ENCODE data around the gene KIAA2012.

KIAA2012 gene

DNA sequence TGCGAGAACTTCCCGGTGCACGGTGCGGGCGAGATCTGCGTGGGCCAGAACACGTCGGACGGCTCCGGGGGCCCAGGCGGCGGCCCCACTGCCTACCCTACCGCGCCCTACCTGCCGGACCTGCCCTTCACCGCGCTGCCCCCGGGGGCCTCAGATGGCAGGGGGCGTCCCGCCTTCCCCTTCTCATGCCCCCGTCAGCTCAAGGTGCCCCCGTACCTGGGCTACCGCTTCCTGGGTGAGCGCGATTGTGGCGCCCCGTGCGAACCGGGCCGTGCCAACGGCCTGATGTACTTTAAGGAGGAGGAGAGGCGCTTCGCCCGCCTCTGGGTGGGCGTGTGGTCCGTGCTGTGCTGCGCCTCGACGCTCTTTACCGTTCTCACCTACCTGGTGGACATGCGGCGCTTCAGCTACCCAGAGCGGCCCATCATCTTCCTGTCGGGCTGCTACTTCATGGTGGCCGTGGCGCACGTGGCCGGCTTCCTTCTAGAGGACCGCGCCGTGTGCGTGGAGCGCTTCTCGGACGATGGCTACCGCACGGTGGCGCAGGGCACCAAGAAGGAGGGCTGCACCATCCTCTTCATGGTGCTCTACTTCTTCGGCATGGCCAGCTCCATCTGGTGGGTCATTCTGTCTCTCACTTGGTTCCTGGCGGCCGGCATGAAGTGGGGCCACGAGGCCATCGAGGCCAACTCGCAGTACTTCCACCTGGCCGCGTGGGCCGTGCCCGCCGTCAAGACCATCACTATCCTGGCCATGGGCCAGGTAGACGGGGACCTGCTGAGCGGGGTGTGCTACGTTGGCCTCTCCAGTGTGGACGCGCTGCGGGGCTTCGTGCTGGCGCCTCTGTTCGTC lies 37.7 kb upstream of the KIAA2012 start:
- TF ChIP-seq TCF4 (CRISPR knock-in tag; IDR thresholded peaks at IDR 0.05; ENCODE audit: borderline replicate concordance), result no peak
- no peak for TF ChIP-seq ZNF70 (CRISPR knock-in tag; IDR thresholded peaks at IDR 0.05)
- TF ChIP-seq GLIS3 (CRISPR knock-in tag; IDR thresholded peaks at IDR 0.05), result no peak
- no peak for ATAC-seq

DNA sequence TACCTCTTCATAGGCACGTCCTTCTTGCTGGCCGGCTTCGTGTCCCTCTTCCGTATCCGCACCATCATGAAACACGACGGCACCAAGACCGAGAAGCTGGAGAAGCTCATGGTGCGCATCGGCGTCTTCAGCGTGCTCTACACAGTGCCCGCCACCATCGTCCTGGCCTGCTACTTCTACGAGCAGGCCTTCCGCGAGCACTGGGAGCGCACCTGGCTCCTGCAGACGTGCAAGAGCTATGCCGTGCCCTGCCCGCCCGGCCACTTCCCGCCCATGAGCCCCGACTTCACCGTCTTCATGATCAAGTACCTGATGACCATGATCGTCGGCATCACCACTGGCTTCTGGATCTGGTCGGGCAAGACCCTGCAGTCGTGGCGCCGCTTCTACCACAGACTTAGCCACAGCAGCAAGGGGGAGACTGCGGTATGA lies 37.1 kb upstream of the KIAA2012 start:
- no peak for ATAC-seq
- TF ChIP-seq CSDC2 (CRISPR knock-in tag; IDR thresholded peaks at IDR 0.05) (no peak), ESRRG (CRISPR knock-in tag; IDR thresholded peaks at IDR 0.05) (no peak), OSR1 (CRISPR knock-in tag; IDR thresholded peaks at IDR 0.05) (no peak), ARNTL (CRISPR knock-in tag; IDR thresholded peaks at IDR 0.05; ENCODE audit: borderline replicate concordance, low read depth) (no peak), ZFP30 (CRISPR knock-in tag; IDR thresholded peaks at IDR 0.05) (no peak), RARB (CRISPR knock-in tag; IDR thresholded peaks at IDR 0.05) (no peak), ZNF70 (CRISPR knock-in tag; IDR thresholded peaks at IDR 0.05) (no peak)
- TF ChIP-seq, protein P1, sequence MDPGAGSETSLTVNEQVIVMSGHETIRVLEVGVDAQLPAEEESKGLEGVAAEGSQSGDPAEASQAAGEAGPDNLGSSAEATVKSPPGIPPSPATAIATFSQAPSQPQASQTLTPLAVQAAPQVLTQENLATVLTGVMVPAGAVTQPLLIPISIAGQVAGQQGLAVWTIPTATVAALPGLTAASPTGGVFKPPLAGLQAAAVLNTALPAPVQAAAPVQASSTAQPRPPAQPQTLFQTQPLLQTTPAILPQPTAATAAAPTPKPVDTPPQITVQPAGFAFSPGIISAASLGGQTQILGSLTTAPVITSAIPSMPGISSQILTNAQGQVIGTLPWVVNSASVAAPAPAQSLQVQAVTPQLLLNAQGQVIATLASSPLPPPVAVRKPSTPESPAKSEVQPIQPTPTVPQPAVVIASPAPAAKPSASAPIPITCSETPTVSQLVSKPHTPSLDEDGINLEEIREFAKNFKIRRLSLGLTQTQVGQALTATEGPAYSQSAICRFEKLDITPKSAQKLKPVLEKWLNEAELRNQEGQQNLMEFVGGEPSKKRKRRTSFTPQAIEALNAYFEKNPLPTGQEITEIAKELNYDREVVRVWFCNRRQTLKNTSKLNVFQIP (CRISPR knock-in tag; IDR thresholded peaks at IDR 0.05; ENCODE audit: borderline replicate concordance, low read depth), result no peak
- TF ChIP-seq, protein P2, sequence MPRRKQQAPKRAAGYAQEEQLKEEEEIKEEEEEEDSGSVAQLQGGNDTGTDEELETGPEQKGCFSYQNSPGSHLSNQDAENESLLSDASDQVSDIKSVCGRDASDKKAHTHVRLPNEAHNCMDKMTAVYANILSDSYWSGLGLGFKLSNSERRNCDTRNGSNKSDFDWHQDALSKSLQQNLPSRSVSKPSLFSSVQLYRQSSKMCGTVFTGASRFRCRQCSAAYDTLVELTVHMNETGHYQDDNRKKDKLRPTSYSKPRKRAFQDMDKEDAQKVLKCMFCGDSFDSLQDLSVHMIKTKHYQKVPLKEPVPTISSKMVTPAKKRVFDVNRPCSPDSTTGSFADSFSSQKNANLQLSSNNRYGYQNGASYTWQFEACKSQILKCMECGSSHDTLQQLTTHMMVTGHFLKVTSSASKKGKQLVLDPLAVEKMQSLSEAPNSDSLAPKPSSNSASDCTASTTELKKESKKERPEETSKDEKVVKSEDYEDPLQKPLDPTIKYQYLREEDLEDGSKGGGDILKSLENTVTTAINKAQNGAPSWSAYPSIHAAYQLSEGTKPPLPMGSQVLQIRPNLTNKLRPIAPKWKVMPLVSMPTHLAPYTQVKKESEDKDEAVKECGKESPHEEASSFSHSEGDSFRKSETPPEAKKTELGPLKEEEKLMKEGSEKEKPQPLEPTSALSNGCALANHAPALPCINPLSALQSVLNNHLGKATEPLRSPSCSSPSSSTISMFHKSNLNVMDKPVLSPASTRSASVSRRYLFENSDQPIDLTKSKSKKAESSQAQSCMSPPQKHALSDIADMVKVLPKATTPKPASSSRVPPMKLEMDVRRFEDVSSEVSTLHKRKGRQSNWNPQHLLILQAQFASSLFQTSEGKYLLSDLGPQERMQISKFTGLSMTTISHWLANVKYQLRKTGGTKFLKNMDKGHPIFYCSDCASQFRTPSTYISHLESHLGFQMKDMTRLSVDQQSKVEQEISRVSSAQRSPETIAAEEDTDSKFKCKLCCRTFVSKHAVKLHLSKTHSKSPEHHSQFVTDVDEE (CRISPR knock-in tag; IDR thresholded peaks at IDR 0.05), result no peak

DNA sequence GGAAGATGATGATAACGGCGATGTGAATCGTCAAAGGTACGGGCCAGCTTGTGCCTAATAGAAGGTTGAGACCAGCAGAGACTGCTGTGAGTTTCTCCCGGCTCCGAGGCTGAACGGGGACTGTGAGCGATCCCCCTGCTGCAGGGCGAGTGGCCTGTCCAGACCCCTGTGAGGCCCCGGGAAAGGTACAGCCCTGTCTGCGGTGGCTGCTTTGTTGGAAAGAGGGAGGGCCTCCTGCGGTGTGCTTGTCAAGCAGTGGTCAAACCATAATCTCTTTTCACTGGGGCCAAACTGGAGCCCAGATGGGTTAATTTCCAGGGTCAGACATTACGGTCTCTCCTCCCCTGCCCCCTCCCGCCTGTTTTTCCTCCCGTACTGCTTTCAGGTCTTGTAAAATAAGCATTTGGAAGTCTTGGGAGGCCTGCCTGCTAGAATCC lies 36.4 kb upstream of the KIAA2012 start:
- TF ChIP-seq ESRRG (CRISPR knock-in tag; IDR thresholded peaks at IDR 0.05) (no peak), BACH2 (CRISPR knock-in tag; IDR thresholded peaks at IDR 0.05; ENCODE audit: borderline replicate concordance) (no peak), ZC3H10 (CRISPR knock-in tag; IDR thresholded peaks at IDR 0.05) (no peak), SNAI2 (CRISPR knock-in tag; IDR thresholded peaks at IDR 0.05) (no peak), CSDC2 (CRISPR knock-in tag; IDR thresholded peaks at IDR 0.05) (no peak), OSR1 (CRISPR knock-in tag; IDR thresholded peaks at IDR 0.05) (no peak), ZFP3 (CRISPR knock-in tag; IDR thresholded peaks at IDR 0.05) (no peak), RARB (CRISPR knock-in tag; IDR thresholded peaks at IDR 0.05) (no peak), GLIS3 (CRISPR knock-in tag; IDR thresholded peaks at IDR 0.05) (no peak), ZNF70 (CRISPR knock-in tag; IDR thresholded peaks at IDR 0.05) (no peak), ISL1 (CRISPR knock-in tag; IDR thresholded peaks at IDR 0.05) (no peak)
- TF ChIP-seq, protein P2 (CRISPR knock-in tag; IDR thresholded peaks at IDR 0.05), result no peak
- TF ChIP-seq, protein P3, sequence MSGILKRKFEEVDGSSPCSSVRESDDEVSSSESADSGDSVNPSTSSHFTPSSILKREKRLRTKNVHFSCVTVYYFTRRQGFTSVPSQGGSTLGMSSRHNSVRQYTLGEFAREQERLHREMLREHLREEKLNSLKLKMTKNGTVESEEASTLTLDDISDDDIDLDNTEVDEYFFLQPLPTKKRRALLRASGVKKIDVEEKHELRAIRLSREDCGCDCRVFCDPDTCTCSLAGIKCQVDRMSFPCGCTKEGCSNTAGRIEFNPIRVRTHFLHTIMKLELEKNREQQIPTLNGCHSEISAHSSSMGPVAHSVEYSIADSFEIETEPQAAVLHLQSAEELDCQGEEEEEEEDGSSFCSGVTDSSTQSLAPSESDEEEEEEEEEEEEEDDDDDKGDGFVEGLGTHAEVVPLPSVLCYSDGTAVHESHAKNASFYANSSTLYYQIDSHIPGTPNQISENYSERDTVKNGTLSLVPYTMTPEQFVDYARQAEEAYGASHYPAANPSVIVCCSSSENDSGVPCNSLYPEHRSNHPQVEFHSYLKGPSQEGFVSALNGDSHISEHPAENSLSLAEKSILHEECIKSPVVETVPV (CRISPR knock-in tag; IDR thresholded peaks at IDR 0.05), result no peak
- peak; percentile 1; the same call in 1 of the 3 replicates for ATAC-seq

DNA sequence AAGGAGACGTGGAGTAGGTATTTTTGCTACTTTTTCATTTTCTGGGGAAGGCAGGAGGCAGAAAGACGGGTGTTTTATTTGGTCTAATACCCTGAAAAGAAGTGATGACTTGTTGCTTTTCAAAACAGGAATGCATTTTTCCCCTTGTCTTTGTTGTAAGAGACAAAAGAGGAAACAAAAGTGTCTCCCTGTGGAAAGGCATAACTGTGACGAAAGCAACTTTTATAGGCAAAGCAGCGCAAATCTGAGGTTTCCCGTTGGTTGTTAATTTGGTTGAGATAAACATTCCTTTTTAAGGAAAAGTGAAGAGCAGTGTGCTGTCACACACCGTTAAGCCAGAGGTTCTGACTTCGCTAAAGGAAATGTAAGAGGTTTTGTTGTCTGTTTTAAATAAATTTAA lies 36.0 kb upstream of the KIAA2012 start:
- no peak for ATAC-seq
- no peak for TF ChIP-seq ZFP3 (CRISPR knock-in tag; IDR thresholded peaks at IDR 0.05)
- TF ChIP-seq GLIS3 (CRISPR knock-in tag; IDR thresholded peaks at IDR 0.05), result no peak
- no peak for TF ChIP-seq ZNF565 (CRISPR knock-in tag; conservative IDR thresholded peaks at IDR 0.05; ENCODE audit: low read depth)
- TF ChIP-seq PPARA (CRISPR knock-in tag; IDR thresholded peaks at IDR 0.05; ENCODE audit: borderline replicate concordance), result no peak
- no peak for TF ChIP-seq ZNF70 (CRISPR knock-in tag; IDR thresholded peaks at IDR 0.05)
- TF ChIP-seq ZFP30 (CRISPR knock-in tag; IDR thresholded peaks at IDR 0.05), result no peak
- no peak for TF ChIP-seq ESRRG (CRISPR knock-in tag; IDR thresholded peaks at IDR 0.05)
- TF ChIP-seq, protein P4, sequence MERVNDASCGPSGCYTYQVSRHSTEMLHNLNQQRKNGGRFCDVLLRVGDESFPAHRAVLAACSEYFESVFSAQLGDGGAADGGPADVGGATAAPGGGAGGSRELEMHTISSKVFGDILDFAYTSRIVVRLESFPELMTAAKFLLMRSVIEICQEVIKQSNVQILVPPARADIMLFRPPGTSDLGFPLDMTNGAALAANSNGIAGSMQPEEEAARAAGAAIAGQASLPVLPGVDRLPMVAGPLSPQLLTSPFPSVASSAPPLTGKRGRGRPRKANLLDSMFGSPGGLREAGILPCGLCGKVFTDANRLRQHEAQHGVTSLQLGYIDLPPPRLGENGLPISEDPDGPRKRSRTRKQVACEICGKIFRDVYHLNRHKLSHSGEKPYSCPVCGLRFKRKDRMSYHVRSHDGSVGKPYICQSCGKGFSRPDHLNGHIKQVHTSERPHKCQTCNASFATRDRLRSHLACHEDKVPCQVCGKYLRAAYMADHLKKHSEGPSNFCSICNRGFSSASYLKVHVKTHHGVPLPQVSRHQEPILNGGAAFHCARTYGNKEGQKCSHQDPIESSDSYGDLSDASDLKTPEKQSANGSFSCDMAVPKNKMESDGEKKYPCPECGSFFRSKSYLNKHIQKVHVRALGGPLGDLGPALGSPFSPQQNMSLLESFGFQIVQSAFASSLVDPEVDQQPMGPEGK (CRISPR knock-in tag; IDR thresholded peaks at IDR 0.05; ENCODE audit: borderline replicate concordance), result no peak
- TF ChIP-seq OSR1 (CRISPR knock-in tag; IDR thresholded peaks at IDR 0.05), result no peak
